ENCODE results near the gene CCL26.
"Not testable (repeated sequence)": the region's sequence is repeated elsewhere in the genome, so short reads cannot be mapped to it uniquely, and the experiment has no call there.

Gene CCL26

GRCh38 chr7:75732764-75733630, 39.0 kb downstream of the CCL26 start:
- no peak overlapping the region for H3K27ac ChIP-seq
- TF ChIP-seq CTCF (conservative IDR thresholded peaks at IDR 0.05) (no peak), ZFX (IDR thresholded peaks at IDR 0.05) (no peak)

DNA sequence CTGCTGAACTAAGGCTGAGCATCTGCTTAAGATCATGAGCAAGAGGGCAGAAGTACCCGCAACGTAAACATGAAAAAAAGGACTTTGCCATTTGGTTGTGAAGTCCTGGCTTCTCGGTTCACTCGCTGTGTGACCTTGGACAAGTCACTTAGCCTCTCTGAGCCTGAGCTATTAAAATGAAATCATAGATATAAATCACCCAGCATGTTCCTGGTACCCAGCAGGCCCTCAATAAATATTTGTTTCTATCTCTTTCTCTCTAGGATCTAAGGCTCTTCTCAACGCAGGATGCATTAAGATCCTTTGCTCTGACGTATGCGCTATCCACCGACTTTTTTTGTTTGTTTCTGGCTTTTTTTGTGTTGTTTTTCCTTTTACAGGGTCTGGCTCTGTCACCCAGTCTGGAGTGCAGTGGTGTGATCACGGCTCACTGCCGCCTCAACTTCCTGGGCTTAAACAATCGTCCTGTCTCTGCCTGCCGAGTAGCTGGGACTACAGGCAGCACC, 39.9 kb downstream of the CCL26 start:
- no peak for TF ChIP-seq ZFX (IDR thresholded peaks at IDR 0.05)
- no peak for TF ChIP-seq CTCF (conservative IDR thresholded peaks at IDR 0.05)
- H3K27ac ChIP-seq = no peak overlapping the region

DNA sequence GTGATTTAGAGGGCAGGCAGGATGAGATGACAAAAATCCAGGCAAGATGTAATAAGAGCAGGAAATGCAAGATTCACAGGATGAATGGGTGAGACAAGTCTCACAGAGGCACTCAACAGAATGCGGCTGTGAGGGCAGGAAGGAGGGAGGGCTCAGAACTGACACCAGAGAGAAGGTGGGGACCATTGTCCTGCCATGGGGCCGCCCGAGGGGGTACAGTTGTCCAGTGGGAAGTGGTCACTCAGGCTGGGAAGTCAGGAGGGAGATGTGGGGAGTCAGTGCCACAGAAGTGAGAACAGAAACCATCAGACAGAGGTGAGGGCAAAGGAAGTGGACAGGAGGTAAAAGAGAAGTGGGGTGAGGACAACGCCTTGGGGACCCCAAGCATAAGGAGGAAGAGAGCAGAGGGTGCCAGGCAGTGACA, 42.1 kb downstream of the CCL26 start:
- TF ChIP-seq CTCF (conservative IDR thresholded peaks at IDR 0.05) (no peak), ZFX (IDR thresholded peaks at IDR 0.05) (no peak)
- no peak overlapping the region for H3K27ac ChIP-seq

GRCh38 chr7:75727881-75728593, 44.0 kb downstream of the CCL26 start:
- TF ChIP-seq ZFX (IDR thresholded peaks at IDR 0.05) = no peak
- H3K27ac ChIP-seq = no peak overlapping the region

GRCh38 chr7:75727351-75727750, 44.7 kb downstream of the CCL26 start:
- H3K27ac ChIP-seq = not testable (repeated sequence)

GRCh38 chr7:75725306-75725705, 46.7 kb downstream of the CCL26 start:
- TF ChIP-seq ZFX (IDR thresholded peaks at IDR 0.05) = no peak
- no peak for TF ChIP-seq CTCF (conservative IDR thresholded peaks at IDR 0.05)
- H3K27ac ChIP-seq = no peak overlapping the region

DNA sequence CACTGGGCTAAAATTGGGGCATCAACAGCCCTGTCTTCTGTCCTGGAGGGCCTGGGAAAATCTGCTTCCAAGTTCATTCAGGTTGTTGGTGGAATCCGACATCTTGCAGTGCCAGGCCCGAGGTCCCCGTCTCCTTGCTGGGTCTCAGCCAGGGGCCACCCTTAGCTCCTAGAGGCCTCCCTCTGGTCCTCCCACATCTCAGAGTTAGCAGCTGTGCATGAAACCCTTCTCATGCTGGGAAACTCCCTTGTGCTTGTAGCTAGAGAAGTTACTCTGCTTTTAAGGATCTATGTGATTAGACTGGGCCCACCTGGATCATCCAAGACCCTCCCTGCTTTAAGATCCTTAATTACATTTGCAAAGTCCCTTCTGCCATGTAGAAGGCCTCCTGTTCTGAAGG, 48.6 kb downstream of the CCL26 start:
- H3K27ac ChIP-seq = no peak overlapping the region
- no peak for TF ChIP-seq CTCF (conservative IDR thresholded peaks at IDR 0.05)
- no peak for TF ChIP-seq ZFX (IDR thresholded peaks at IDR 0.05)

DNA sequence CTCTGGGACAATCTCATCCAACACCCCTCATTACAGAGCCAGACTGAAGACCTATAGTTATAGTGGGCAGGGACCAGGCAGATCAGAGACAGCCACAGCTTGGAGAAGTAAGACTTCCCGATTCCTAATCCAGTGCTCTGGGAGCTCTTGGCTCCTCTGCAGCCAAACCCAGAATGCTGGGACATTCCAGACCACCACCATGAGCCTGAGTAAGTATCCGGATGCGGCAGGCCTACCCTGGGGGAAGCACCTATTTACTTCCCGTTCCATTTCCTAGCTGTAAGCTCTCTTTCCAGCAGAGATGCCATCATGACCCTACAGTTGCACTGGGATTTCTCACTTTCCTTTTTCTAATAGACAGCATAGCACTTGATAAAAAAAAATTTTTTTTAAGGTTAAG, 49.6 kb downstream of the CCL26 start:
- no peak overlapping the region for H3K27ac ChIP-seq
- TF ChIP-seq ZFX (IDR thresholded peaks at IDR 0.05) = no peak
- TF ChIP-seq CTCF (conservative IDR thresholded peaks at IDR 0.05) = no peak

DNA sequence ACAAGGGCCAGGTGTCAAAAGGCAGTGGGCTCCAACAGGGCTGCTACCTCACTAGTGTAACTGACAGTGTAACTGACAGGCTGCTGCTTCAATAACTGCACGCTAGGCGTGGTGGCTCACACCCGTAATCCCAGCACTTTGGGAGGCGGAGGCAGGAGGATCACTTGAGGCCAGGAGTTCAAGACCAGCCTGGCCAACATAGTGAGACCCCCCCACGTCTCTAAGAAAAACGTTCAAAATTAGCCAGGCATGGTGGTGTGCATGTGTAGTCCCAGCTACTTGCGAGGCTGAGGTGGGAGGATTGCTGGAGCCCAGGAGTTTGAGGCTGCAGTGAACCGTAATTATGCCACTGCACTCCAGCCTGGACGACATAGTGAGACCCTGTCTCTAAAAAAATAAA, 50.1 kb downstream of the CCL26 start:
- not testable (repeated sequence) for H3K27ac ChIP-seq

Data from C4-2B (cell line).